Measurements from ENCODE around the gene CHMP6. TPM values are rescaled to one million over a fixed set of nuclear protein-coding genes. Genes with fewer than 3 reads are reported as not detected.

CHMP6 gene
- total and polyA plus RNA-seq, 12 donors: 7.8 to 35.3 (median 25.8) TPM

DNA sequence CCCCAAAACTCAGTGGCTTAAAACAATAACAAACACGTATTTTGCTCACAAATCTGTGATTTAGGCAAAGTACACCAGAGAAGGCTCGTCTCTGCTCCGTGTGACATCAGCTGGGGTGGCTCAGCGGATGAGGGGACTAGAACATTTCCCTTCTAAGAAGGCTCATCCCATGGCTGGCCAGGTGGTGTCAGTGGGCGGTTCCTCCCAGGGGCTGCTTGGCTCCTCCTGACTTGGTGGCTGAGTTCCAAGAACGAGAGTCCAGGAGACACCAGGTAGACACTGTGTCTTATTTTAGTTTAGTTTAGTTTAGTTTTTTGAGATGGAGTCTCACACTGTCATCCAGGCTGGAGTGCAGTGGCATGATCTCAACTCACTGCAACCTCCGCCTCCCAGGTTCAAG, 5.6 kb upstream of the CHMP6 start:
- H3K4me3 ChIP-seq: no peak overlapping the region
- TF ChIP-seq CTCF (IDR thresholded peaks at IDR 0.05) (no peak), POLR2A (IDR thresholded peaks at IDR 0.05) (no peak)
- DNase-seq: no peak
- H3K4me1 ChIP-seq (replicated peaks in 1 of 2): peaks cover 2 to 11% of the 10 kb centered on the region in 2 donors
- H3K9me3 ChIP-seq (replicated peaks in 1 of 3): no peaks in the 10 kb centered on the region
- intact Hi-C loops (cut with DNase I): loop anchor here in 1 of 2 donors (5.0 kb wide), 1 partner anchor 116 kb away; no protein-coding TSS in a partner anchor
- 84 to 88% (median 86%) methylated on average over 5 to 7 of the region's 7 CpGs for WGBS, 4 donors
- no peaks in the 10 kb centered on the region for H3K36me3 ChIP-seq (replicated peaks in 1 of 2)
- no peaks in the 10 kb centered on the region for H3K27me3 ChIP-seq
- H3K27ac ChIP-seq: no peak overlapping the region

- no peak for TF ChIP-seq CTCF (IDR thresholded peaks at IDR 0.05)
- no peak for TF ChIP-seq POLR2A (IDR thresholded peaks at IDR 0.05)
- peak in 3 of 7 donors; percentile 6 to 35 (median 24) for DNase-seq
- H3K9me3 ChIP-seq (replicated peaks in 1 of 3): no peaks in the 10 kb centered on the region
- H3K27ac ChIP-seq: no peak overlapping the region
- no peaks in the 10 kb centered on the region for H3K27me3 ChIP-seq
- H3K36me3 ChIP-seq (replicated peaks in 1 of 2): no peaks in the 10 kb centered on the region
- H3K4me3 ChIP-seq: no peak overlapping the region
- WGBS, 4 donors: 54 to 100% (median 64%) methylated on average over 2 to 18 of the region's 18 CpGs
- peaks cover 0 to 11% of the 10 kb centered on the region in 2 donors for H3K4me1 ChIP-seq (replicated peaks in 1 of 2)
- intact Hi-C loops (cut with DNase I): loop anchor here in 1 of 2 donors (5.0 kb wide), 1 partner anchor 115 kb away; no protein-coding TSS in a partner anchor
These were observed 4.7 kb upstream of the CHMP6 start for GRCh38 chr17:80986816-80987475.

GRCh38 chr17:80987941-80988461, 3.6 kb upstream of the CHMP6 start:
- Histone ChIP-seq H3K4me1 (replicated peaks in 1 of 2) (peaks cover 0 to 18% of the 10 kb centered on the region in 2 donors), H3K4me3 (no peak overlapping the region), H3K27me3 (no peaks in the 10 kb centered on the region), H3K27ac (no peak overlapping the region), H3K36me3 (replicated peaks in 1 of 2) (no peaks in the 10 kb centered on the region), H3K9me3 (replicated peaks in 1 of 3) (no peaks in the 10 kb centered on the region)
- no peak for DNase-seq
- intact Hi-C loops (cut with DNase I): loop anchor here in 1 of 2 donors (5.0 kb wide), 1 partner anchor 114 kb away; no protein-coding TSS in a partner anchor
- WGBS, 4 donors: 48 to 68% (median 64%) methylated on average over 10 to 16 of the region's 16 CpGs
- TF ChIP-seq CTCF (IDR thresholded peaks at IDR 0.05) (no peak), POLR2A (IDR thresholded peaks at IDR 0.05) (no peak)

- no peak for TF ChIP-seq POLR2A (IDR thresholded peaks at IDR 0.05)
- TF ChIP-seq CTCF (IDR thresholded peaks at IDR 0.05): no peak
- DNase-seq: no peak
- Histone ChIP-seq H3K36me3 (replicated peaks in 1 of 2) (no peaks in the 10 kb centered on the region), H3K9me3 (replicated peaks in 1 of 3) (no peaks in the 10 kb centered on the region), H3K27ac (no peak overlapping the region), H3K4me1 (replicated peaks in 1 of 2) (peaks cover 0 to 24% of the 10 kb centered on the region in 2 donors), H3K27me3 (no peaks in the 10 kb centered on the region), H3K4me3 (no peak overlapping the region)
- intact Hi-C loops (cut with DNase I): loop anchor here in 1 of 2 donors (5.0 kb wide), 1 partner anchor 113 kb away; no protein-coding TSS in a partner anchor
- WGBS, 4 donors: 58 to 77% (median 71%) methylated on average over 11 of the region's 11 CpGs
These were observed 2.1 kb upstream of the CHMP6 start for GRCh38 chr17:80989586-80989913.
